ENCODE data around the gene RAB40B. TPM values are rescaled to one million over a fixed set of nuclear protein-coding genes. Genes with fewer than 3 reads are reported as not detected.
A peak's percentile ranks its signal among the peaks of the same experiment; 100 is the strongest.

Gene RAB40B
- polyA plus RNA-seq, 1 donor from 2014 or later = 1.9 TPM

GRCh38 chr17:82690786-82691489, 7.6 kb downstream of the RAB40B start:
- no peaks in the 10 kb centered on the region for H3K27me3 Mint-ChIP-seq
- peaks cover 0 to 9% (median 4%) of the 10 kb centered on the region in 3 donors for H3K9me3 Mint-ChIP-seq
- peaks cover 2% of the 10 kb centered on the region for H3K36me3 Mint-ChIP-seq
- H3K4me1 Mint-ChIP-seq = peaks cover 0 to 3% (median 0%) of the 10 kb centered on the region in 3 donors
- peak overlapping the region in 1 of 3 donors; percentile 37 for H3K27ac Mint-ChIP-seq
- no peak overlapping the region for H3K4me3 Mint-ChIP-seq

GRCh38 chr17:82689077-82689476, 9.4 kb downstream of the RAB40B start:
- no peak overlapping the region for H3K27ac Mint-ChIP-seq
- peaks cover 0 to 3% (median 0%) of the 10 kb centered on the region in 3 donors for H3K4me1 Mint-ChIP-seq
- H3K36me3 Mint-ChIP-seq = peaks cover 2% of the 10 kb centered on the region
- no peak overlapping the region for H3K4me3 Mint-ChIP-seq
- peaks cover 0 to 2% (median 0%) of the 10 kb centered on the region in 3 donors for H3K9me3 Mint-ChIP-seq
- H3K27me3 Mint-ChIP-seq = no peaks in the 10 kb centered on the region

- H3K36me3 Mint-ChIP-seq = peaks cover 2% of the 10 kb centered on the region
- H3K4me1 Mint-ChIP-seq = peaks cover 0 to 3% (median 0%) of the 10 kb centered on the region in 3 donors
- peaks cover 0 to 2% (median 0%) of the 10 kb centered on the region in 3 donors for H3K9me3 Mint-ChIP-seq
- no peaks in the 10 kb centered on the region for H3K27me3 Mint-ChIP-seq
- H3K27ac Mint-ChIP-seq = no peak overlapping the region
- no peak overlapping the region for H3K4me3 Mint-ChIP-seq
Observed at GRCh38 chr17:82687871-82688270, 10.6 kb downstream of the RAB40B start.

- Mint-ChIP-seq H3K27ac (no peak overlapping the region), H3K4me1 (peaks cover 0 to 1% (median 0%) of the 10 kb centered on the region in 3 donors), H3K27me3 (no peaks in the 10 kb centered on the region), H3K36me3 (peaks cover 2% of the 10 kb centered on the region), H3K4me3 (no peak overlapping the region), H3K9me3 (no peaks in the 10 kb centered on the region)
Observed at GRCh38 chr17:82687375-82687861, 11.1 kb downstream of the RAB40B start.

DNA sequence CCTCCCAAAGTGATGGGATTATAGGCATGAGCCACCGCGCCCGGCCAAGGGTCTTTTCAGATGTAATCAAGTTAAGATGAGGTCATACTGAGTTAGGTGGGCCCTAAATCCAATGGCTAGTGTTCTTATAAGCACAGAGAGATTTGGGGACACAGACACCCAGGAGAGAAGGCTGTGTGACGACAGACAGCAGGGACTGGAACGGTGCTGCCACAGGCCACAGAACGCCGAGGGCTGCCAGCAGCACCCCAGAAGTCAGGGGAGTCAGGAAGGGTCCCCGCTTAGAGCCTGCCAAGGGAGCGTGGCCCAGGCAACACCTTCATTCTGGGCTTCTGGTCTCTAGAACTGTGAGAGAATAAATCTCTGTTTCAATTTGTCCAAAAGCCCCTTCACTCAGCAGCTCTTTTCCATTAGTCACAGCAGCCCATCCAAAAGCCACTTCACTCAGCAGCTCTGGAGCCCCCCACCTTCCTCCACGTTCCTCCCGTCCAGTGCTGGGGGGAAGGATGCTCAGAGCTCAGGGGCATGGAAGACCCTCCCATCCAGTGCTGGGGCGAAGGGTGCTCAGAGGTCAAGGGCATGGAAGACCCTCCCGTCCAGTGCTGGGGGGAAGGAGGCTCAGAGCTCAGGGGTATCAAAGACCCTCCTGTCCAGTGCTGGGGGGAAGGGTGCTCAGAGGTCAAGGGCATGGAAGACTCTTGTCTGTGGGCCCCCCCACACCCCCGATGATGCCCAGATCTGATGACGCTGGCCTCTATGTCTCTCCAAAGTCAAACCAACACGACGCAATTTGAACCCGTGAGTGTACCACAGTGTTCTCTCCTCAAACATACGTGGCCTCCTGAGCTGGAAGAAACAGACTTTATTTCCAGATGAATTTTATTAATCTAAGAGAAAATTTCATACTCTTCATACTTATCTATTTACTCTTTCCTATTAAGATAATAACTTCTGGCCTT, 11.9 kb downstream of the RAB40B start:
- H3K4me1 Mint-ChIP-seq = peaks cover 0 to 1% (median 0%) of the 10 kb centered on the region in 3 donors
- peaks cover 1 to 7% (median 5%) of the 10 kb centered on the region in 3 donors for H3K9me3 Mint-ChIP-seq
- H3K4me3 Mint-ChIP-seq = no peak overlapping the region
- H3K27ac Mint-ChIP-seq = no peak overlapping the region
- H3K36me3 Mint-ChIP-seq = peaks cover 5% of the 10 kb centered on the region
- no peaks in the 10 kb centered on the region for H3K27me3 Mint-ChIP-seq

GRCh38 chr17:82685291-82685690, 13.2 kb downstream of the RAB40B start:
- no peak overlapping the region for H3K4me3 Mint-ChIP-seq
- H3K27me3 Mint-ChIP-seq = no peaks in the 10 kb centered on the region
- H3K27ac Mint-ChIP-seq = no peak overlapping the region
- H3K9me3 Mint-ChIP-seq = peaks cover 1 to 8% (median 5%) of the 10 kb centered on the region in 3 donors
- peaks cover 5% of the 10 kb centered on the region for H3K36me3 Mint-ChIP-seq
- peaks cover 0 to 1% (median 0%) of the 10 kb centered on the region in 3 donors for H3K4me1 Mint-ChIP-seq

GRCh38 chr17:82684228-82684841, 14.2 kb downstream of the RAB40B start:
- Mint-ChIP-seq H3K4me1 (peaks cover 0 to 1% (median 0%) of the 10 kb centered on the region in 3 donors), H3K9me3 (peaks cover 1 to 8% (median 5%) of the 10 kb centered on the region in 3 donors), H3K27me3 (no peaks in the 10 kb centered on the region), H3K4me3 (no peak overlapping the region), H3K36me3 (peaks cover 5% of the 10 kb centered on the region), H3K27ac (no peak overlapping the region)

GRCh38 chr17:82683534-82683933, 15.0 kb downstream of the RAB40B start:
- Mint-ChIP-seq H3K27me3 (no peaks in the 10 kb centered on the region), H3K9me3 (peaks cover 1 to 8% (median 5%) of the 10 kb centered on the region in 3 donors), H3K4me1 (peaks cover 0 to 1% (median 0%) of the 10 kb centered on the region in 3 donors), H3K36me3 (peaks cover 5% of the 10 kb centered on the region), H3K4me3 (peak overlapping the region in 1 of 4 donors; percentile 67), H3K27ac (no peak overlapping the region)

GRCh38 chr17:82681547-82681946, 17.0 kb downstream of the RAB40B start:
- Mint-ChIP-seq H3K4me3 (no peak overlapping the region), H3K4me1 (no peaks in the 10 kb centered on the region), H3K9me3 (peaks cover 1 to 8% (median 5%) of the 10 kb centered on the region in 3 donors), H3K27ac (no peak overlapping the region), H3K36me3 (peaks cover 6% of the 10 kb centered on the region), H3K27me3 (no peaks in the 10 kb centered on the region)

- Mint-ChIP-seq H3K36me3 (peaks cover 6% of the 10 kb centered on the region), H3K27me3 (no peaks in the 10 kb centered on the region), H3K4me3 (peak overlapping the region in 1 of 4 donors; percentile 52), H3K9me3 (peaks cover 1 to 8% (median 5%) of the 10 kb centered on the region in 3 donors), H3K27ac (no peak overlapping the region), H3K4me1 (no peaks in the 10 kb centered on the region)
Observed at GRCh38 chr17:82679586-82680465, 18.7 kb downstream of the RAB40B start.

- H3K27me3 Mint-ChIP-seq = peaks cover 1% of the 10 kb centered on the region
- H3K9me3 Mint-ChIP-seq = peaks cover 1 to 8% (median 5%) of the 10 kb centered on the region in 3 donors
- H3K4me1 Mint-ChIP-seq = no peaks in the 10 kb centered on the region
- H3K36me3 Mint-ChIP-seq = peaks cover 5% of the 10 kb centered on the region
- no peak overlapping the region for H3K27ac Mint-ChIP-seq
- no peak overlapping the region for H3K4me3 Mint-ChIP-seq
Observed at GRCh38 chr17:82678265-82678891, 20.1 kb downstream of the RAB40B start.

GRCh38 chr17:82677353-82677925, 21.1 kb downstream of the RAB40B start:
- no peak overlapping the region for H3K4me3 Mint-ChIP-seq
- peaks cover 1% of the 10 kb centered on the region for H3K27me3 Mint-ChIP-seq
- peak overlapping the region in 1 of 3 donors; percentile 59 for H3K27ac Mint-ChIP-seq
- peaks cover 5% of the 10 kb centered on the region for H3K36me3 Mint-ChIP-seq
- H3K9me3 Mint-ChIP-seq = peaks cover 1 to 8% (median 5%) of the 10 kb centered on the region in 3 donors
- H3K4me1 Mint-ChIP-seq = peaks cover 0 to 2% (median 0%) of the 10 kb centered on the region in 3 donors

Measured in IgD-negative memory B cell (primary cell).